K562 (cell line): ENCODE measurements around the gene JDP2. TPM values are rescaled to one million over a fixed set of nuclear protein-coding genes. Genes with fewer than 3 reads are reported as not detected.

Source experiments
- ATAC-seq: fragments of 200-7000 bp; cut with Tn5 transposase; 3 replicates; pipeline ENCODE4 v1.9.1; 2020; ENCODE audit warnings: moderate library complexity
- BruUV-seq: library from RNA; stranded (reverse); fragments of 400-500 nt; replicated peaks from 2 replicates; lab custom pipeline; 2021; lab: Mats Ljungman, UMichigan
- CTCF ChIA-PET: fragments of 300-600 bp; formaldehyde crosslinking; extraction: SDS; loops from one replicate; lab custom pipeline; 2021; ENCODE audit warnings: low intra/inter-chr PET ratio; lab: Yijun Ruan, JAX
- POLR2A ChIA-PET: fragments of 300-600, 350-650 bp; sonication (Branson Sonifier 250); formaldehyde crosslinking; extraction: SDS; loops from one replicate; lab custom pipeline; 2021; ENCODE audit warnings: antibody characterized with exemption, inconsistent platforms; lab: Yijun Ruan, JAX
- DNase-seq, 4 experiments: peaks; one replicate each; pipeline versions ENCODE4 v3.0.0 to v3.0.0-alpha.2; 2011 to 2018; ENCODE audit warnings: low spot score in 3 of 4, mixed read lengths in 3 of 4; ENCODE audit errors: extremely low read depth in 1 of 4
- FAIRE-seq: peaks from 2 replicates; lab custom pipeline; 2011; peaks lifted over from hg19 to GRCh38; lab: Jason Lieb, UNC
- H2AFZ ChIP-seq: 2 replicates; pipeline ENCODE4 v1.6.0; 2011; ENCODE audit warnings: low read depth, low read length, control low read depth, inconsistent platforms
- H3K27ac ChIP-seq: fragments of 200-600 bp; 3 replicates; pipeline ENCODE4 v1.8.0; 2011; ENCODE audit warnings: low read depth, mild to moderate bottlenecking, control low read depth, inconsistent platforms, low read length, moderate library complexity, mixed read lengths; ENCODE audit errors: extremely low read depth
- H3K27me3 ChIP-seq, 2 experiments: fragments of 300-600 bp in 1 of 2; 2 replicates in 1 of 2; 3 replicates in 1 of 2; pipeline versions ENCODE4 v1.6.0 to v1.8.0; 2011; ENCODE audit warnings: inconsistent platforms in 2 of 2, low read length in 2 of 2, mild to moderate bottlenecking in 1 of 2, mixed read lengths in 1 of 2, moderate library complexity in 1 of 2; ENCODE audit not compliant: control insufficient read depth in 2 of 2, insufficient read depth in 2 of 2
- H3K36me3 ChIP-seq: fragments of 300-600 bp; 3 replicates; pipeline ENCODE4 v1.8.0; 2011; ENCODE audit warnings: mild to moderate bottlenecking, low read length, inconsistent platforms; ENCODE audit not compliant: control insufficient read depth, insufficient read depth
- H3K4me1 ChIP-seq, 2 experiments: fragments of 200-600 bp in 1 of 2; replicated peaks in 1 of 2; 2 replicates in 1 of 2; 3 replicates in 1 of 2; pipeline versions ENCODE4 v1.5.1 to v1.8.0; 2011; ENCODE audit warnings: inconsistent platforms in 2 of 2, low read length in 2 of 2, mild to moderate bottlenecking in 1 of 2, mixed read lengths in 1 of 2, moderate library complexity in 1 of 2; ENCODE audit not compliant: control insufficient read depth in 2 of 2, insufficient read depth in 2 of 2
- H3K4me2 ChIP-seq: 2 replicates; pipeline ENCODE4 v1.6.1; 2011; ENCODE audit warnings: low read length, control low read depth, inconsistent platforms, mixed read lengths; ENCODE audit not compliant: insufficient read depth
- H3K4me3 ChIP-seq: fragments of 200-600 bp; sonication (generic), shearing (Covaris generic); 2 replicates; pipeline ENCODE4 v1.5.1; 2016; ENCODE audit warnings: control low read depth, inconsistent platforms
- H3K79me2 ChIP-seq: fragments of 200-600 bp; 3 replicates; pipeline ENCODE4 v1.8.0; 2011; ENCODE audit warnings: low read length, inconsistent platforms; ENCODE audit not compliant: control insufficient read depth, insufficient read depth
- H3K9ac ChIP-seq, 2 experiments: 2 replicates each; pipeline versions ENCODE4 v1.6.0 to v1.6.1; 2011; ENCODE audit warnings: low read depth in 2 of 2, low read length in 2 of 2, control low read depth in 1 of 2, inconsistent platforms in 1 of 2, mild to moderate bottlenecking in 1 of 2, mixed read lengths in 1 of 2; ENCODE audit not compliant: insufficient read depth in 1 of 2
- H3K9me1 ChIP-seq: one replicate; pipeline ENCODE4 v1.6.0; 2011; ENCODE audit warnings: inconsistent platforms, mild to moderate bottlenecking, low read length, moderate library complexity; ENCODE audit not compliant: control insufficient read depth, insufficient read depth
- H3K9me3 ChIP-seq: replicated peaks from 2 replicates; pipeline ENCODE4 v1.5.1; 2011; ENCODE audit warnings: low read depth, low read length, inconsistent platforms; ENCODE audit not compliant: control insufficient read depth, insufficient read depth
- H4K20me1 ChIP-seq: replicated peaks from 2 replicates; pipeline ENCODE4 v1.6.1; 2011; ENCODE audit warnings: low read length, inconsistent platforms, mixed read lengths; ENCODE audit not compliant: control insufficient read depth, insufficient read depth
- CBFA2T3 ChIP-seq: fragments of 450-650 bp; IDR thresholded peaks from 2 replicates; pipeline ENCODE4 v1.6.1; 2017
- JUNB ChIP-seq: fragments of 450-650 bp; formaldehyde crosslinking; conservative IDR thresholded peaks from 2 replicates; pipeline ENCODE4 v1.4.0; 2020; ENCODE audit warnings: mild to moderate bottlenecking
- MTA1 ChIP-seq: fragments of 450-650 bp; IDR thresholded peaks from 2 replicates; pipeline ENCODE4 v1.6.1; 2017; ENCODE audit warnings: borderline replicate concordance
- RBM39 ChIP-seq: fragments of 200-400 bp; formaldehyde crosslinking; optimal IDR thresholded peaks from 2 replicates; pipeline ENCODE3; 2018; ENCODE audit warnings: low read depth, low read length
- SMAD1 ChIP-seq: fragments of 150-350 bp; IDR thresholded peaks from 2 replicates; pipeline ENCODE4 v1.6.1; 2014; ENCODE audit warnings: low read length, low read depth; ENCODE audit not compliant: partially characterized antibody
- SNIP1 ChIP-seq: fragments of 450-650 bp; IDR thresholded peaks from 2 replicates; pipeline ENCODE4 v1.7.1; 2017; ENCODE audit warnings: low read depth, mild to moderate bottlenecking
- ZBTB7A ChIP-seq: IDR thresholded peaks from 2 replicates; pipeline ENCODE4 v1.6.1; 2011; ENCODE audit warnings: low read depth, mild to moderate bottlenecking, low read length, moderate library complexity, borderline replicate concordance; ENCODE audit not compliant: control insufficient read depth
- ZNF146 ChIP-seq: IDR thresholded peaks from one replicate; pipeline ENCODE4 v1.6.1; 2018; ENCODE audit warnings: missing compliant biosample characterization; ENCODE audit not compliant: unreplicated experiment
- ZNF75A ChIP-seq: fragments of 450-650 bp; formaldehyde crosslinking; IDR thresholded peaks from 2 replicates; pipeline ENCODE4 v1.4.0; 2020; ENCODE audit warnings: mild to moderate bottlenecking
- WGBS: fragments of 100-300 bp; shearing (Covaris generic); methylation state at CpG from one replicate; pipeline ENCODE4 v1.1.6; 2016; ENCODE audit warnings: low coverage, mixed read lengths; ENCODE audit not compliant: insufficient coverage; ENCODE audit errors: missing lambda C conversion rate; 5-methylcytosine and 5-hydroxymethylcytosine counted together
- in situ Hi-C: fragments of 300-500 bp; cut with MboI; formaldehyde crosslinking; loops from 4 replicates; pipeline ENCODE4 v1.15.0; 2018; ENCODE audit warnings: inconsistent platforms, mixed read lengths
- intact Hi-C: fragments of 100-400 bp; cut with micrococcal nuclease; formaldehyde crosslinking; loops from 2 replicates; pipeline ENCODE4 v1.14.2; 2022
- polyA plus RNA-seq, 8 experiments: library from polyadenylated mRNA; depleted of rRNA in 4 of 8; stranded (reverse) in 5 of 8; unstranded in 3 of 8; fragments of >200 nt; fragmentation: Nextera tagmentation in 2 of 8; fragmentation: Illumina TruSeq in 1 of 8; extraction: Ambion mirVana in 2 of 8; extraction: Trizol in 1 of 8; gene quantifications; 2 replicates each; pipeline versions ENCODE4 v1.2.1 to v1.2.3, GENCODE V29; 2011 to 2014; ENCODE audit warnings: inconsistent platforms in 1 of 8, missing spikeins in 1 of 8
- total RNA-seq, 7 experiments: library from RNA; depleted of rRNA in 6 of 7; stranded (reverse); fragments of >200 nt in 6 of 7; fragmentation: Illumina TruSeq in 2 of 7; extraction: Trizol in 2 of 7; gene quantifications; 2 replicates each; pipeline versions ENCODE4 v1.2.1 to v1.2.3, GENCODE V29; 2011 to 2021; ENCODE audit warnings: low replicate concordance in 1 of 7
- TF ChIP-seq, protein P1 (sequence below): fragments of 250-450 bp; sonication (Bioruptor Pico); IDR thresholded peaks from 2 replicates; pipeline ENCODE4 v1.4.0; 2020; ENCODE audit warnings: mild to moderate bottlenecking, moderate library complexity
- TF ChIP-seq, protein P2 (sequence below): sonication (generic); formaldehyde crosslinking; IDR thresholded peaks from 2 replicates; pipeline ENCODE4 v1.8.1; 2022; ENCODE audit warnings: missing genetic modification reagents
- TF ChIP-seq, protein P3 (sequence below): sonication (generic); formaldehyde crosslinking; IDR thresholded peaks from 2 replicates; pipeline ENCODE4 v1.8.0; 2023; ENCODE audit warnings: mild to moderate bottlenecking, missing genetic modification reagents
- TF ChIP-seq, protein P4 (sequence below): sonication (generic); formaldehyde crosslinking; IDR thresholded peaks from 2 replicates; pipeline ENCODE4 v1.8.0; 2022; ENCODE audit warnings: mild to moderate bottlenecking, missing genetic modification reagents

The JDP2 gene
- total and polyA plus RNA-seq, 9 of the 15 experiments (the other 6 are each of a cell fraction or from before 2014, with no cell fraction given): 0.27 to 13.8 (median 3.1) TPM

DNA sequence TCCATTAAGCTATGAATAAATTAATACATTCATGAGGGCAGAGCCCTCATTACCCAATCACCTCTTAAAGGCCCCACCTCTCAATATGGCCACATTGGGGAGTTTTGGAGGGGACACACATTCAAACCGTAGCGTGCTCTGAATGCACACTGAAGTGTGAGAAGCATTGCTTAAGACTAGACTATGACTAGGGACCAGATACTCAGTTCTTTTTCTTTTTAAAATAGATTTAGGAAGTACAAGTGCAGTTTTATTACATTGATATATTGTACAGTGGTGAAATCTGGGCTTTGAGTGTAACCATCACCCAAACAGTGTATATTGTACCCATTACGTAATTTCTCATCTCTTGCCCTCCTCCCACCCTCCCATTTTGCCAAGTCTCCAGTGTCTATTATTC, 21.0 kb upstream of the JDP2 start:
- intact Hi-C loops: no loop called here
- H3K79me2 ChIP-seq: no peaks in the 10 kb centered on the region
- H3K4me3 ChIP-seq: no peak overlapping the region
- no peak for DNase-seq
- no TSS peak for BruUV-seq
- no peaks in the 10 kb centered on the region for H3K9me1 ChIP-seq
- TF ChIP-seq RBM39 (no peak), SNIP1 (no peak), CBFA2T3 (no peak), ZBTB7A (no peak), MTA1 (no peak), SMAD1 (no peak), ZNF146 (no peak), JUNB (no peak), ZNF75A (CRISPR knock-in tag) (no peak)
- TF ChIP-seq, protein P1, sequence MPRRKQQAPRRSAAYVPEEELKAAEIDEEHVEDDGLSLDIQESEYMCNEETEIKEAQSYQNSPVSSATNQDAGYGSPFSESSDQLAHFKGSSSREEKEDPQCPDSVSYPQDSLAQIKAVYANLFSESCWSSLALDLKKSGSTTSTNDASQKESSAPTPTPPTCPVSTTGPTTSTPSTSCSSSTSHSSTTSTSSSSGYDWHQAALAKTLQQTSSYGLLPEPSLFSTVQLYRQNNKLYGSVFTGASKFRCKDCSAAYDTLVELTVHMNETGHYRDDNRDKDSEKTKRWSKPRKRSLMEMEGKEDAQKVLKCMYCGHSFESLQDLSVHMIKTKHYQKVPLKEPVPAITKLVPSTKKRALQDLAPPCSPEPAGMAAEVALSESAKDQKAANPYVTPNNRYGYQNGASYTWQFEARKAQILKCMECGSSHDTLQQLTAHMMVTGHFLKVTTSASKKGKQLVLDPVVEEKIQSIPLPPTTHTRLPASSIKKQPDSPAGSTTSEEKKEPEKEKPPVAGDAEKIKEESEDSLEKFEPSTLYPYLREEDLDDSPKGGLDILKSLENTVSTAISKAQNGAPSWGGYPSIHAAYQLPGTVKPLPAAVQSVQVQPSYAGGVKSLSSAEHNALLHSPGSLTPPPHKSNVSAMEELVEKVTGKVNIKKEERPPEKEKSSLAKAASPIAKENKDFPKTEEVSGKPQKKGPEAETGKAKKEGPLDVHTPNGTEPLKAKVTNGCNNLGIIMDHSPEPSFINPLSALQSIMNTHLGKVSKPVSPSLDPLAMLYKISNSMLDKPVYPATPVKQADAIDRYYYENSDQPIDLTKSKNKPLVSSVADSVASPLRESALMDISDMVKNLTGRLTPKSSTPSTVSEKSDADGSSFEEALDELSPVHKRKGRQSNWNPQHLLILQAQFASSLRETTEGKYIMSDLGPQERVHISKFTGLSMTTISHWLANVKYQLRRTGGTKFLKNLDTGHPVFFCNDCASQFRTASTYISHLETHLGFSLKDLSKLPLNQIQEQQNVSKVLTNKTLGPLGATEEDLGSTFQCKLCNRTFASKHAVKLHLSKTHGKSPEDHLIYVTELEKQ: no peak
- TF ChIP-seq, protein P2, sequence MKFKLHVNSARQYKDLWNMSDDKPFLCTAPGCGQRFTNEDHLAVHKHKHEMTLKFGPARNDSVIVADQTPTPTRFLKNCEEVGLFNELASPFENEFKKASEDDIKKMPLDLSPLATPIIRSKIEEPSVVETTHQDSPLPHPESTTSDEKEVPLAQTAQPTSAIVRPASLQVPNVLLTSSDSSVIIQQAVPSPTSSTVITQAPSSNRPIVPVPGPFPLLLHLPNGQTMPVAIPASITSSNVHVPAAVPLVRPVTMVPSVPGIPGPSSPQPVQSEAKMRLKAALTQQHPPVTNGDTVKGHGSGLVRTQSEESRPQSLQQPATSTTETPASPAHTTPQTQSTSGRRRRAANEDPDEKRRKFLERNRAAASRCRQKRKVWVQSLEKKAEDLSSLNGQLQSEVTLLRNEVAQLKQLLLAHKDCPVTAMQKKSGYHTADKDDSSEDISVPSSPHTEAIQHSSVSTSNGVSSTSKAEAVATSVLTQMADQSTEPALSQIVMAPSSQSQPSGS (CRISPR knock-in tag): no peak
- TF ChIP-seq, protein P3, sequence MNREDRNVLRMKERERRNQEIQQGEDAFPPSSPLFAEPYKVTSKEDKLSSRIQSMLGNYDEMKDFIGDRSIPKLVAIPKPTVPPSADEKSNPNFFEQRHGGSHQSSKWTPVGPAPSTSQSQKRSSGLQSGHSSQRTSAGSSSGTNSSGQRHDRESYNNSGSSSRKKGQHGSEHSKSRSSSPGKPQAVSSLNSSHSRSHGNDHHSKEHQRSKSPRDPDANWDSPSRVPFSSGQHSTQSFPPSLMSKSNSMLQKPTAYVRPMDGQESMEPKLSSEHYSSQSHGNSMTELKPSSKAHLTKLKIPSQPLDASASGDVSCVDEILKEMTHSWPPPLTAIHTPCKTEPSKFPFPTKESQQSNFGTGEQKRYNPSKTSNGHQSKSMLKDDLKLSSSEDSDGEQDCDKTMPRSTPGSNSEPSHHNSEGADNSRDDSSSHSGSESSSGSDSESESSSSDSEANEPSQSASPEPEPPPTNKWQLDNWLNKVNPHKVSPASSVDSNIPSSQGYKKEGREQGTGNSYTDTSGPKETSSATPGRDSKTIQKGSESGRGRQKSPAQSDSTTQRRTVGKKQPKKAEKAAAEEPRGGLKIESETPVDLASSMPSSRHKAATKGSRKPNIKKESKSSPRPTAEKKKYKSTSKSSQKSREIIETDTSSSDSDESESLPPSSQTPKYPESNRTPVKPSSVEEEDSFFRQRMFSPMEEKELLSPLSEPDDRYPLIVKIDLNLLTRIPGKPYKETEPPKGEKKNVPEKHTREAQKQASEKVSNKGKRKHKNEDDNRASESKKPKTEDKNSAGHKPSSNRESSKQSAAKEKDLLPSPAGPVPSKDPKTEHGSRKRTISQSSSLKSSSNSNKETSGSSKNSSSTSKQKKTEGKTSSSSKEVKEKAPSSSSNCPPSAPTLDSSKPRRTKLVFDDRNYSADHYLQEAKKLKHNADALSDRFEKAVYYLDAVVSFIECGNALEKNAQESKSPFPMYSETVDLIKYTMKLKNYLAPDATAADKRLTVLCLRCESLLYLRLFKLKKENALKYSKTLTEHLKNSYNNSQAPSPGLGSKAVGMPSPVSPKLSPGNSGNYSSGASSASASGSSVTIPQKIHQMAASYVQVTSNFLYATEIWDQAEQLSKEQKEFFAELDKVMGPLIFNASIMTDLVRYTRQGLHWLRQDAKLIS (CRISPR knock-in tag): no peak
- TF ChIP-seq, protein P4, sequence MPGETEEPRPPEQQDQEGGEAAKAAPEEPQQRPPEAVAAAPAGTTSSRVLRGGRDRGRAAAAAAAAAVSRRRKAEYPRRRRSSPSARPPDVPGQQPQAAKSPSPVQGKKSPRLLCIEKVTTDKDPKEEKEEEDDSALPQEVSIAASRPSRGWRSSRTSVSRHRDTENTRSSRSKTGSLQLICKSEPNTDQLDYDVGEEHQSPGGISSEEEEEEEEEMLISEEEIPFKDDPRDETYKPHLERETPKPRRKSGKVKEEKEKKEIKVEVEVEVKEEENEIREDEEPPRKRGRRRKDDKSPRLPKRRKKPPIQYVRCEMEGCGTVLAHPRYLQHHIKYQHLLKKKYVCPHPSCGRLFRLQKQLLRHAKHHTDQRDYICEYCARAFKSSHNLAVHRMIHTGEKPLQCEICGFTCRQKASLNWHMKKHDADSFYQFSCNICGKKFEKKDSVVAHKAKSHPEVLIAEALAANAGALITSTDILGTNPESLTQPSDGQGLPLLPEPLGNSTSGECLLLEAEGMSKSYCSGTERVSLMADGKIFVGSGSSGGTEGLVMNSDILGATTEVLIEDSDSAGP (CRISPR knock-in tag): no peak
- no peaks in the 10 kb centered on the region for H3K27me3 ChIP-seq
- no peaks in the 10 kb centered on the region for H4K20me1 ChIP-seq
- no peak overlapping the region for H2AFZ ChIP-seq
- WGBS: 71% methylated on average over 3 of the region's 3 CpGs
- H3K4me1 ChIP-seq: no peaks in the 10 kb centered on the region; a peak in 1 of 5 replicates
- no peak for FAIRE-seq
- ATAC-seq: no peak
- in situ Hi-C loops: no loop called here
- POLR2A ChIA-PET: interaction anchor here (0.6 kb wide), 1 partner anchor 84 kb away, joined by 3 read pairs; no protein-coding TSS in a partner anchor
- no peak overlapping the region for H3K4me2 ChIP-seq
- H3K9me3 ChIP-seq: no peaks in the 10 kb centered on the region
- CTCF ChIA-PET: no interaction called here
- no peak overlapping the region for H3K9ac ChIP-seq
- H3K27ac ChIP-seq: no peak overlapping the region
- no peaks in the 10 kb centered on the region for H3K36me3 ChIP-seq
